Lung (tissue), 12 donors: Measurements from ENCODE around the gene KRT31. TPM values are rescaled to one million over a fixed set of nuclear protein-coding genes. Genes with fewer than 3 reads are reported as not detected.

Experiments
- ATAC-seq: fragments of 200-7000 bp; cut with Tn5 transposase; one replicate; pipeline ENCODE4 v1.9.1; 2020; ENCODE audit warnings: moderate number of reproducible peaks; ENCODE audit not compliant: insufficient read depth, low FRiP score
- DNase-seq, 3 donors: peaks; one replicate each; pipeline ENCODE4 v3.0.0-alpha.2; 2013 to 2017
- H3K27ac ChIP-seq, 2 donors: one replicate each; pipeline ENCODE4 v1.5.1; 2013; ENCODE audit warnings: mild to moderate bottlenecking in 2 of 2, moderate library complexity in 2 of 2, control low read depth in 1 of 2, inconsistent platforms in 1 of 2, low read depth in 1 of 2, low read length in 1 of 2
- H3K27me3 ChIP-seq, 3 donors: one replicate each; pipeline ENCODE4 v1.5.1; 2013; ENCODE audit warnings: low read length in 2 of 3; ENCODE audit not compliant: control insufficient read depth in 3 of 3, insufficient read depth in 3 of 3
- H3K36me3 ChIP-seq, 4 donors: one replicate each; pipeline ENCODE4 v1.5.1; 2013; ENCODE audit warnings: low read length in 4 of 4, mild to moderate bottlenecking in 1 of 4, moderate library complexity in 1 of 4; ENCODE audit not compliant: control insufficient read depth in 4 of 4, insufficient read depth in 4 of 4
- H3K4me1 ChIP-seq, 5 donors: one replicate each; pipeline ENCODE4 v1.5.1; 2013; ENCODE audit warnings: low read length in 5 of 5, mild to moderate bottlenecking in 2 of 5, moderate library complexity in 1 of 5; ENCODE audit not compliant: control insufficient read depth in 5 of 5, insufficient read depth in 5 of 5
- H3K4me3 ChIP-seq: one replicate; pipeline ENCODE4 v1.5.1; 2013; ENCODE audit warnings: mild to moderate bottlenecking, control low read depth, moderate library complexity
- H3K9ac ChIP-seq, 2 donors: one replicate each; pipeline ENCODE4 v1.5.1; 2013; ENCODE audit warnings: low read length in 2 of 2, control low read depth in 1 of 2; ENCODE audit not compliant: insufficient read depth in 1 of 2
- H3K9me3 ChIP-seq, 4 donors: one replicate each; pipeline ENCODE4 v1.5.1; 2013; ENCODE audit warnings: low read length in 3 of 4, mild to moderate bottlenecking in 1 of 4, moderate library complexity in 1 of 4; ENCODE audit not compliant: control insufficient read depth in 4 of 4, insufficient read depth in 3 of 4
- WGBS, 2 donors: extraction: QIAGEN DNeasy Blood & Tissue Kit; methylation state at CpG; one replicate each; pipeline ENCODE4 v1.1.7; 2013; 5-methylcytosine and 5-hydroxymethylcytosine counted together
- polyA plus RNA-seq, 2 donors: library from polyadenylated mRNA; stranded (reverse); fragments of 200-250 nt; gene quantifications; one replicate each; pipeline ENCODE4 v1.2.1, GENCODE V29; 2013
- total RNA-seq, 2 donors: library from RNA; depleted of rRNA in 1 of 2; stranded (reverse); fragments of >200 nt in 1 of 2; gene quantifications; one replicate each; pipeline ENCODE4 v1.2.1, GENCODE V29; 2014 to 2021
- TF ChIP-seq, protein P1 (sequence below): IDR thresholded peaks from 2 replicates; pipeline ENCODE4 v1.5.1; 2012; ENCODE audit warnings: mild to moderate bottlenecking; ENCODE audit errors: control extremely low read depth, extremely low read depth
- donor health status: control.
- donor health status: control.
- donor health status: Bipolar disorder and iron deficiency.
- donor health status: healthy.
- donor health status: DM: yes; HTN: yes; CAD: no.

Gene KRT31
- total and polyA plus RNA-seq, 4 donors = 0.02 TPM; not detected in 3

DNA sequence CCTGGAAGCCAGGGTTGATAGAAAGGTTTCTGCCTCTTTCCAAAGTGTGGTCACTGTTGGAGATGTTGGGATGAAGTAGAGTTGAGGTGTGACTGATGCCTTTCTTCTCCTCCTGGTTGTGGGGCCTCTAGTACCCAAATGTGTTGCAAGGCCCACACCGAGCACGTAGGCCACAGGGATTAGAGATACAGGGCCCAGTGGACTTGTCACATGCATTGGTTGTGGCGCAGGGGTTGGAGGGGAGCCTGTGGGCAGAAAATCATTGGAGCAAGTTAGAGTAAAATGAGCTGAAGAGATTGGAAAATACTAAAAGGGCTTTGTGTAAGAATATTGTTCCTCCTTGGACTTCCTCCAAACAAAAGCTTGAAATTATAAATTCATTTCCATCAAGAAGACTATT lies 51.4 kb downstream of the KRT31 start:
- WGBS, 2 donors = 91 to 95% methylated on average over 3 of the region's 3 CpGs
- Histone ChIP-seq H3K27ac (no peak overlapping the region), H3K4me3 (no peak overlapping the region), H3K4me1 (no peaks in the 10 kb centered on the region), H3K9me3 (peaks cover 0 to 6% (median 0%) of the 10 kb centered on the region in 4 donors), H3K36me3 (no peaks in the 10 kb centered on the region), H3K9ac (no peak overlapping the region), H3K27me3 (no peaks in the 10 kb centered on the region)
- no peak for DNase-seq
- TF ChIP-seq, protein P1, sequence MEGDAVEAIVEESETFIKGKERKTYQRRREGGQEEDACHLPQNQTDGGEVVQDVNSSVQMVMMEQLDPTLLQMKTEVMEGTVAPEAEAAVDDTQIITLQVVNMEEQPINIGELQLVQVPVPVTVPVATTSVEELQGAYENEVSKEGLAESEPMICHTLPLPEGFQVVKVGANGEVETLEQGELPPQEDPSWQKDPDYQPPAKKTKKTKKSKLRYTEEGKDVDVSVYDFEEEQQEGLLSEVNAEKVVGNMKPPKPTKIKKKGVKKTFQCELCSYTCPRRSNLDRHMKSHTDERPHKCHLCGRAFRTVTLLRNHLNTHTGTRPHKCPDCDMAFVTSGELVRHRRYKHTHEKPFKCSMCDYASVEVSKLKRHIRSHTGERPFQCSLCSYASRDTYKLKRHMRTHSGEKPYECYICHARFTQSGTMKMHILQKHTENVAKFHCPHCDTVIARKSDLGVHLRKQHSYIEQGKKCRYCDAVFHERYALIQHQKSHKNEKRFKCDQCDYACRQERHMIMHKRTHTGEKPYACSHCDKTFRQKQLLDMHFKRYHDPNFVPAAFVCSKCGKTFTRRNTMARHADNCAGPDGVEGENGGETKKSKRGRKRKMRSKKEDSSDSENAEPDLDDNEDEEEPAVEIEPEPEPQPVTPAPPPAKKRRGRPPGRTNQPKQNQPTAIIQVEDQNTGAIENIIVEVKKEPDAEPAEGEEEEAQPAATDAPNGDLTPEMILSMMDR = no peak
- ATAC-seq = no peak

Other genes starting within 250 kb of the KRT31 start
Only the 30 nearest of the 31 such genes appear.
- gene KRTAP4-4, start 236.9 kb downstream of the KRT31 start, total RNA-seq = not detected
- gene KRTAP4-4, start 236.9 kb downstream of the KRT31 start, polyA plus RNA-seq = not detected
- gene KRTAP4-3, start 229.4 kb downstream of the KRT31 start, total RNA-seq = not detected
- gene KRTAP4-3, start 229.4 kb downstream of the KRT31 start, polyA plus RNA-seq = not detected
- gene KRTAP4-2, start 219.4 kb downstream of the KRT31 start, total RNA-seq = not detected
- not detected for gene KRTAP4-2, start 219.4 kb downstream of the KRT31 start, polyA plus RNA-seq
- gene KRTAP4-1, start 212.7 kb downstream of the KRT31 start, total RNA-seq = not detected
- gene KRTAP4-1, start 212.7 kb downstream of the KRT31 start, polyA plus RNA-seq = not detected
- not detected for gene KRTAP9-1, start 207.7 kb downstream of the KRT31 start, total RNA-seq
- not detected for gene KRTAP9-1, start 207.7 kb downstream of the KRT31 start, polyA plus RNA-seq
- gene KRTAP9-2, start 171.0 kb downstream of the KRT31 start, total RNA-seq = not detected
- gene KRTAP9-2, start 171.0 kb downstream of the KRT31 start, polyA plus RNA-seq = not detected
- gene KRTAP9-3, start 165.2 kb downstream of the KRT31 start, total RNA-seq = not detected
- not detected for gene KRTAP9-3, start 165.2 kb downstream of the KRT31 start, polyA plus RNA-seq
- not detected for gene KRTAP9-8, start 159.6 kb downstream of the KRT31 start, total RNA-seq
- gene KRTAP9-8, start 159.6 kb downstream of the KRT31 start, polyA plus RNA-seq = not detected
- gene KRTAP9-4, start 147.9 kb downstream of the KRT31 start, total RNA-seq = not detected
- not detected for gene KRTAP9-4, start 147.9 kb downstream of the KRT31 start, polyA plus RNA-seq
- gene KRTAP9-9, start 142.2 kb downstream of the KRT31 start, total RNA-seq = not detected
- not detected for gene KRTAP9-9, start 142.2 kb downstream of the KRT31 start, polyA plus RNA-seq
- not detected for gene KRTAP9-6, start 132.2 kb downstream of the KRT31 start, total RNA-seq
- gene KRTAP9-6, start 132.2 kb downstream of the KRT31 start, polyA plus RNA-seq = not detected
- gene KRTAP9-7, start 121.9 kb downstream of the KRT31 start, total RNA-seq = not detected
- not detected for gene KRTAP9-7, start 121.9 kb downstream of the KRT31 start, polyA plus RNA-seq
- gene KRTAP29-1, start 94.8 kb downstream of the KRT31 start, total RNA-seq = not detected
- not detected for gene KRTAP29-1, start 94.8 kb downstream of the KRT31 start, polyA plus RNA-seq
- not detected for gene KRTAP16-1, start 88.3 kb downstream of the KRT31 start, total RNA-seq
- gene KRTAP16-1, start 88.3 kb downstream of the KRT31 start, polyA plus RNA-seq = not detected
- not detected for gene KRTAP17-1, start 81.9 kb downstream of the KRT31 start, total RNA-seq
- gene KRTAP17-1, start 81.9 kb downstream of the KRT31 start, polyA plus RNA-seq = not detected
- not detected for gene KRT33A, start 46.8 kb downstream of the KRT31 start, total RNA-seq
- not detected for gene KRT33A, start 46.8 kb downstream of the KRT31 start, polyA plus RNA-seq
- not detected for gene KRT33B, start 27.8 kb downstream of the KRT31 start, total RNA-seq
- not detected for gene KRT33B, start 27.8 kb downstream of the KRT31 start, polyA plus RNA-seq
- not detected for gene KRT34, start 15.3 kb downstream of the KRT31 start, total RNA-seq
- not detected for gene KRT34, start 15.3 kb downstream of the KRT31 start, polyA plus RNA-seq
- not detected for gene KRT37, start 27.0 kb upstream of the KRT31 start, total RNA-seq
- gene KRT37, start 27.0 kb upstream of the KRT31 start, polyA plus RNA-seq = not detected
- not detected for gene KRT38, start 43.4 kb upstream of the KRT31 start, total RNA-seq
- gene KRT38, start 43.4 kb upstream of the KRT31 start, polyA plus RNA-seq = not detected
- gene KRT32, start 69.8 kb upstream of the KRT31 start, total RNA-seq = not detected
- gene KRT32, start 69.8 kb upstream of the KRT31 start, polyA plus RNA-seq = not detected
- gene KRT35, start 83.5 kb upstream of the KRT31 start, total RNA-seq = not detected
- not detected for gene KRT35, start 83.5 kb upstream of the KRT31 start, polyA plus RNA-seq
- gene KRT36, start 92.3 kb upstream of the KRT31 start, total RNA-seq = not detected
- under 1 TPM in 1 of 2 donors, not detected in 1; 0.02 TPM for gene KRT36, start 92.3 kb upstream of the KRT31 start, polyA plus RNA-seq
- gene KRT13, start 108.0 kb upstream of the KRT31 start, total RNA-seq = 10 to 100 TPM in 1 of 2 donors, 1 to 10 TPM in 1; 7.9 to 11.6 TPM
- 10 to 100 TPM in 1 of 2 donors, 1 to 10 TPM in 1; 4.0 to 16.1 TPM for gene KRT13, start 108.0 kb upstream of the KRT31 start, polyA plus RNA-seq
- gene KRT15, start 121.3 kb upstream of the KRT31 start, total RNA-seq = 10 to 100 TPM; 20.4 to 51.7 TPM
- gene KRT15, start 121.3 kb upstream of the KRT31 start, polyA plus RNA-seq = 10 to 100 TPM; 15.2 to 33.6 TPM
- 100 to 1,000 TPM; 495 to 770 TPM for gene KRT19, start 130.7 kb upstream of the KRT31 start, total RNA-seq
- 100 to 1,000 TPM; 637 to 811 TPM for gene KRT19, start 130.7 kb upstream of the KRT31 start, polyA plus RNA-seq
- not detected for gene KRT9, start 174.5 kb upstream of the KRT31 start, total RNA-seq
- gene KRT9, start 174.5 kb upstream of the KRT31 start, polyA plus RNA-seq = not detected
- under 1 TPM in 1 of 2 donors, not detected in 1; 0.71 TPM for gene KRT14, start 189.3 kb upstream of the KRT31 start, total RNA-seq
- under 1 TPM; 0.37 to 0.63 TPM for gene KRT14, start 189.3 kb upstream of the KRT31 start, polyA plus RNA-seq
- gene KRT16, start 215.2 kb upstream of the KRT31 start, total RNA-seq = under 1 TPM in 1 of 2 donors, not detected in 1; 0.28 TPM
- under 1 TPM; 0.10 to 0.18 TPM for gene KRT16, start 215.2 kb upstream of the KRT31 start, polyA plus RNA-seq
- gene KRT17, start 227.0 kb upstream of the KRT31 start, total RNA-seq = 10 to 100 TPM; 39.8 to 45.4 TPM
- gene KRT17, start 227.0 kb upstream of the KRT31 start, polyA plus RNA-seq = 10 to 100 TPM; 27.3 to 47.2 TPM